GM18951 (cell line): ENCODE measurements around the gene NDRG2.
"Not testable (repeated sequence)": the region's sequence is repeated elsewhere in the genome, so short reads cannot be mapped to it uniquely, and the experiment has no call there.

ENCODE experiments used
- POLR2A ChIP-seq: IDR thresholded peaks from 4 replicates; pipeline ENCODE4 v1.6.1; 2011; ENCODE audit warnings: mild to moderate bottlenecking; ENCODE audit not compliant: insufficient read length, insufficient read depth; ENCODE audit errors: extremely low read depth
- in situ Hi-C: fragments of 300-500 bp; cut with MboI; formaldehyde crosslinking; loops from one replicate; pipeline ENCODE4 v1.12.0; 2022; ENCODE audit warnings: low sequenced_read_pairs, mixed read lengths, inconsistent platforms; ENCODE audit not compliant: unreplicated experiment

The NDRG2 gene

DNA sequence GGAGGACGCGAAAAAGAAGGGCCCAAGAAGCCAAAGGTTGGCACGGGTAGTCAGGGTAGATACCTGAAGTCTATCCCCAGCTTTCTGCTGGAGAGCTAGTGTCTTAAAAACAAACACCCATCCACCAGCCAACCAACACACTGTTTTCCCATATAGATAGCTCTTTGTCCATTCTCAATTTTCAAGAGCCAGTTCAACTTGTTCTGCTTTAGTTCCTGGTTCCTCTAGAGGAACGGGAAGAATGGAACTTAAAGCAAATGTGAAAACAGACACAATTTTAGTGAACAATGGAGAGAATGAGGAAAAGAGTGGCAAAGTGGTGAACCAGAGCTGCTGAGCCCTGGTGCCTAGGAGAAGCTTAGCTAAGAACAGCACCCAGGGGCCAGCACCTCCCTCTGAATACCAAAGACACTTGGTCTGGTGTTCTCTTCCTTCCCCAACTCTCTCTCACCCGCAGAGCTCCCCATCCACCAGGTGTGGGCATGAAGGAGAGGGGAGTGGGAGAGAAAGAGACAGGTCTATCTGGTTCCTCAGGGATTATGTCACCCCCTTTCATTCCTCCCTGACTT, 3.8 kb downstream of the NDRG2 start:
- TF ChIP-seq POLR2A, result no peak
- in situ Hi-C loops, result no loop called here

DNA sequence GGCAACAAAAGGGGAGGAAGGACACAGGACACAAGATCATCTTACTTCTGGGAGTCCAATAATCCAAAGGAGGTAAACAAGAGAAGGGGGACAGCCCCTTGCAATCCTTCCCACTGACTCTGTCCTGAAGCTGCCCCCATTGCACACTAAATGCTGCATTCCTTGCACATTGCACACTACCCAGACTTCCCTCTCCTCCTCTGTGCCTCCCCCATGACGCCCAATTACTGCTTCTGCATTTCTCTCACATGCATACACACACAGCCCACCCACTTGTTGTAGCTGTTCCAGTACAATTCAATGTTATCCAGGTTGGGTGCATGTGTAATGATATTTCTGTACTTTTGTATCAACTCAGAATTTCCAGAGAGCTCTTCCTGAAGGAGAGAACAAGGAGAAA, 5.5 kb downstream of the NDRG2 start:
- no peak for TF ChIP-seq POLR2A
- in situ Hi-C loops, result no loop called here

DNA sequence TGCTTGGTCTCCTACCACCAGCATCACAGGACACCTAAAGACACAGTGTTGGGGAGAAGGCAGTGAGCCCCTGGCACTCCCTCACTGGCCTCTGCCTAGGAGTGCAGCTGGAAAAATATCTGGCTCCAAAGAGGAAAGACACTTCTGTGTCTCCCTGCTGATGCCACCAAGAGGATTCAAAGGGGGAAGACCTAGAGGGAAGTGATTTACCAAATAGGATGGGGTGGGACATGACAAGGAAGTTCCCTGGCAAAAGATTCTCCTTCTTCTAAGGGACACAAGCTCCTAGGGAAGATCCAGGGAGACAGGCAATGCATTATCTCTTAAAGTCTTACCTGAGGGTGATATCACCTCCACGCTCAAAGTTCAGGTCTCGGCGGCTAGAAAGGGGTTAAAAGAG, 6.1 kb downstream of the NDRG2 start:
- TF ChIP-seq POLR2A, result no peak
- in situ Hi-C loops, result no loop called here

DNA sequence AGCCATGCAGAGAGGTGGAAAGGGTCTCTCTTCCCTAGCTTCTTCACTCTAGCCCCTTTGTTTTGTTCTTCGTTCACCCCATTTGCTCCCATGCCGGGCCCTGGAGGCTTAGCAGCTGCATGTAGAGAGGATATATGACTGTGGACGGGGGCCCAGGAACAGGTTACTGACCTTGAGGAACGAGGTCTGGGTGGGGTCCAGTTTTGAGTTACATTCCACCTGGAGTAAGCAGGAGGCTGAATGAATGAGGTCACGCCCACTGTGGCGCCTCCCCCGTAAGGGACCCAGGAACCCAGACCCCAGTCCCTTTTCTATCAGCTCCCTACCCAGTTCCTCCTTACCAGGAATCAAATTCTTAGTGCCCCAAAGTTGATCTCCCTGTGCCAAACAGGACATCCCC, 6.6 kb downstream of the NDRG2 start:
- in situ Hi-C loops, result no loop called here
- TF ChIP-seq POLR2A, result no peak

DNA sequence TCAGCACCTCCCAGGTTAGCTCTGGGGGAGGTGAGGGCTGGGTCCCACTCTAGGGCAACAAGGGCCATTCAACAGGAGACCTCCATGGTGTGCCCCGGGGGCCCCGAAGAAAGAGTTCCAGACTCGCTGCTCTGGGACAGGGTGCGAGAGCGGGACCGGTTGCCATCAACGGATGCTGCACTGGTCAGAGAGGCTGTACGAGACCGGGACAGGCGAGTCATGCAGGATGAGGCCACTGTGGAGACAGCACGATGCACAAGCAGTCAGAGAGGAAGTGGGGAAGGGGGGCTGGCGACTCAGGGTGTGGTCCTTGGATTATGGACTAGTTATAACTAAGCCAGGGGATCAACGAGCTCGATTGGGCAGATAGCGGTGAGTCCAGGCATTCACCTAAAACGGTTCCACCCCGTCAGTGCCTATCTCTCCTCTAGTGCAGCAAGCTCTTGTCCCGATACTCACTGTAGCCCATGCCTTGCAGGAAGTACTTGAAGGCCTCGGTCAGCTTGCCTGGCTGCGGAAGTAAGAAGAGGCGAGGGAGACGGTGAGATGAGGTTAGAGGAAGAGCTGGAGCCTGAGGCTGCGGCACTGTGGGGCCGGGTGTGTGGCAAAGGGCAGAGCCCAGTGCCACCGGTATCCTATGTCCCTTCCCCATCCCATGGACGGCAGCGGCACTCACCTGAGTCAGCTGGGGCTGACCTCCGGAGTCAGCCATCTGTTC, 7.2 kb downstream of the NDRG2 start:
- in situ Hi-C loops, result no loop called here
- no peak for TF ChIP-seq POLR2A

DNA sequence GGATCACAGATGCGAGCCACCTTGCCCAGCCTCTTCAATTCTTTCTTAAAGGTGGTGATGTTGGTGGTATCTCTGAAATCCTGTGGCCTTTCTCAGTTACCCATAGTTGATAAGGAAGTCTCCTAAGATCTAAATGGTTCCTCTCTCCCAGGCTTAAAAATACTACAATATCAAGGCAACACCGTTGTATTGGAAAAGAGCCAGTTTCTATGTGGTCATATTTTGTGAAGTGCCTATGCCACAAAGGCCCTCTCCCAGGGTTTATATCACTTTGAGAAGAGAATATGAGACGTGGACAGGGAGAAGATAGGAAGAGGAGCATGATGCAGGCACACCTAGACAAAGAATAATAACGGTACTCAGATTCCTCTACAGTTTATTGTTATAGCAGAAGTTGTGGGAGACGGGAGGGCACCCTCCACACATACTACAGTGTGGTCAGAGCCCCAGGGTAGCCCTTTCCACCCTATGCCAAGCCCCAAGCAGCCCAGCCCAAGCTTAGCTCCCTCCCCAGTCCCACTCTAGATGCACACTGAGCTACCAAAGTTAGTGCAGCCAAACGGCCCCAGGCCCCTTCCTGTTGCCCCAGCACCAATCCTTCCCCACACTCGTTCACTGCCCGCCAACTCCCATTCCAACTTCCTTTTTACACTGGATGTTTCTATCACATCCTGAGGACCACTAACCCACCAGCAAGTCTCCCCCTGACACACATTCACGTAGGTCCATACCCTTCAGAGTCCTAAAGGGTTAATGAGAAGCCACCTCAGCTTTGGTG, 8.3 kb downstream of the NDRG2 start:
- no peak for TF ChIP-seq POLR2A
- in situ Hi-C loops, result no loop called here

DNA sequence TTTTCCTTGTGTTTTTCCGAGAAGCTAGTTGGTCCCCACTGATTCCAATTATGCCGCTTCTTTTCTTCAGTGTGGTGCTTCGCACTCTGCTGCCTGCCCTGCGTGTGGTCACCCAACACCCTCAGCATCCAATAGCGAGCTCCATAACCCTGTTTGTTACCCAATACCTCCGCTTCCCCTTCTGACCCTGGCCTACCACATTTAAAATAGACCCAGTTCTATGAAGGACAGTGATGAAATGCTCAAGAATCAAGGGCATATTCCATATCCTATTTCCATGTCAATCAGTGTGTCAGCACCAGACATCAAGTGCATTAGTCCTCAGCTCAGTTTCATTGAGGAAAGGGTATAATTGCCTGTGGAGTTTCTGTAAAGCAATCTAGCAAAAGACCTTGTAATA, 9.5 kb downstream of the NDRG2 start:
- in situ Hi-C loops, result no loop called here
- no peak for TF ChIP-seq POLR2A

DNA sequence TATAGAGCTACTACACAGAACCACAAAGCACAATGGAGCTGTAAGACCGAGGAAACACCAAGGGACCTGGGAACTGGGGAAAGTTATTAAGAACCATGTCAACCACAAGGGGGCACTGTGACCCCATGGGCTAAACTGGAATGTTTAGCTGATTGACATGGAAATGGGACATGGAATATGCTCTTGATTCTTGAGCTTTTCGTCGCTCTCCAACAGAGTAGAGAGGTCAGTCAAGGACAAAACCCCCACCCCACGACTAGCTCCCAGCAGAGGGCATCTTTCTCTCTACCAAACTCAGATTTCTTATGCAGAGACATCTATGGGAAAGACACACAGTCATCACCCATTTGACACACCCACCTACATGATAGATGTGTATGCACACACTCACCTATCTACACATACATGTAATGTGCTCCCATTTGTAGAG, 10.1 kb downstream of the NDRG2 start:
- TF ChIP-seq POLR2A, result no peak
- in situ Hi-C loops, result no loop called here

DNA sequence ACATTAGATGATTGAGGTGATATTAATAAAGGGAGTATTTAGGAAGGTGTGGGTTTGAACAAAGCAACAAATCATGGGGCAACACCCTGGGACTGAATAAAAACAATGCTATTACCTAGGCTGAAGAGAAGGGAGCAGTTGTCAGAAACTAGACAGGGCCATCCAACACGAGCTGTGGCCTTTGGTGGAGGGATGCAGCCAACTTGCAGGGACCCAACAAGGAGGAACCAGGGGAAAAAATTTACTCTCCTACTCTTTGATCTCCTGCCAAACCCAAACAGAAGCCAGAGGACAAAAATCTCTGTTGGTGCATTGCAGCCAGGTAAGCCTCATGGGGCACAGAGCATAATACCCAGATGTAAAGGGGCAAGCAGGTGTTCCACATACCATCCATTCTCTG, 13.7 kb downstream of the NDRG2 start:
- no peak for TF ChIP-seq POLR2A
- in situ Hi-C loops, result no loop called here

DNA sequence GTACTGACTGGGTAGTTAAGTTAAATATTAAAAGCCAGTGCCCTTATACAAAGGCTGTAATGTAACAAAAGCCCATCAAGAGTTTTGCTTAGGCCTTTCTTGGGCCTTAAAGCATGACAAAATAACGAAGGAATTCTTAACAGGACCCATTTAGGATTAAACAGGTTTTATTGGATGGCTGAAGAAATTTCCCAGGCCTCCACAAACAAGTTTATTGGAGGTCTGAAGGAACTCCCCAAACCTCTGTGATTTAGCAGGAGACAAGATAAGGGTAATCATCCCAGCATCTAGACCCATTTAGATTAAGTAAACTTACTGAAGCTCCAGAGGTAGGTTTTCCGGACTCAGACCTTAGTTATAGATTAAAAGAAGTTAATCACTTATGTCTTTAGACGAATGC, 15.1 kb downstream of the NDRG2 start:
- in situ Hi-C loops, result not testable (repeated sequence)

DNA sequence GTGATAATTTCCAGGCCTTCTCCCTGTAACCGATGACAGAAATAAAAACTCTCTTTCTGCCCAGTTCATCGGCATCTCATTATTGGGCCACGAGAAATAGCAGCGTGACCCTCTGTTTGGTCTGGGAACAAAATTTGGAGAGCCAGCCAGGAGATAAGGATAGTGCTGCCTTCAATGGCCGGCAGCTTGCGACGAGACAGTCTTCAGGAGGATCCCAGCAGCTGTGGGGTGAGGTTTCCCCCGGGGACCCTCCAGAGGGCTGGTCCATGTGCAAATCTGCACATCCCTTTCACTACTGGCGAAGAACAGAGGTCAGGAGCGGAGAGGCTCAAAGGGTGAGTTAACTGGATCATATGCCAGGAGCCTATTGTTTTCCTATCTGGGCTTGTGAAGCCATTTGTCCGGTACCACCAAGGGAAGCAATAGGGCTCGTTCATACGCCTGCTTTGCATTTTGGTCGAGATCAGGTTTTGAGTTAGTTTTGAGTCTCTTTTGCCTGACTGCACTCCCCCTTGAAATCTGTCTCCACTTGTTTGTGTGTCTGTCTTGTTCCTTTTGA, 21.0 kb downstream of the NDRG2 start:
- TF ChIP-seq POLR2A, result no peak
- in situ Hi-C loops, result no loop called here

DNA sequence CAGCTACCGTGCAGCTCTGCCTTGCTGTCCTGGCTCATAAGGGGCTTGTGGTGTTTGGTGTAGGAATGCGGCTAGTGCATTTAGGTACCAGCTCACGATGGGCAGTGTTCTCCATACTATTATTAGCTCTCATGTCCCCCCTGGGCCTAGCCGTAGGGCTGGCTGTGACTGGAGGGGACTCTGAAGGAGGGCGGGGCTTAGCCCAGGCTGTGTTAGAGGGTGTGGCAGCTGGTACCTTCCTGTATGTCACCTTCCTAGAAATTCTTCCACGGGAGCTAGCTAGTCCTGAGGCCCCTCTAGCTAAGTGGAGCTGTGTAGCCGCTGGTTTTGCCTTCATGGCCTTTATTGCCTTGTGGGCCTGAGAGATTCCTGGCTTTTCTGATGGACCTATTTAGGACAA, 23.6 kb downstream of the NDRG2 start:
- TF ChIP-seq POLR2A, result no peak
- in situ Hi-C loops, result no loop called here

DNA sequence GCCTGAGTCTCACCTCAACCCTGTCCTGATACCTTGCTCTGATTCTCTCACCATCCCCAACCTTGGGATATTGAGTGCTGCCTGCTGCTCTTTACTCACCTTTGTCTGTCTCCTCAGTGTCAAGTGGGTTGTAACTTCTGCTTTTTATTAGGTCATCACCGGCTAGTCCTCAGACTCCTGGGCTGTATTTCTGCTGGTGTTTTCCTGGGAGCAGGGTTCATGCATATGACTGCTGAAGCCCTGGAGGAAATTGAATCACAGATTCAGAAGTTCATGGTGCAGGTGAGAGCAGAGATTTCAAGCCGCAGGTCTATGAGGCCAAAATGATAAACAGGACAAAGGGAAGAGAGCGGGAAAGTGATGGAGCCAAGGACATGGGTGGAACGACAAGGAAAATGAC, 25.3 kb downstream of the NDRG2 start:
- TF ChIP-seq POLR2A, result no peak
- in situ Hi-C loops, result no loop called here
